Measurements from ENCODE around the gene CEP95. TPM values are rescaled to one million over a fixed set of nuclear protein-coding genes. Genes with fewer than 3 reads are reported as not detected.

The CEP95 gene
- total and polyA plus RNA-seq, 10 of the 15 experiments (the other 5 are each of a cell fraction or from before 2014, with no cell fraction given) = 17.7 to 54.9 (median 29.6) TPM

DNA sequence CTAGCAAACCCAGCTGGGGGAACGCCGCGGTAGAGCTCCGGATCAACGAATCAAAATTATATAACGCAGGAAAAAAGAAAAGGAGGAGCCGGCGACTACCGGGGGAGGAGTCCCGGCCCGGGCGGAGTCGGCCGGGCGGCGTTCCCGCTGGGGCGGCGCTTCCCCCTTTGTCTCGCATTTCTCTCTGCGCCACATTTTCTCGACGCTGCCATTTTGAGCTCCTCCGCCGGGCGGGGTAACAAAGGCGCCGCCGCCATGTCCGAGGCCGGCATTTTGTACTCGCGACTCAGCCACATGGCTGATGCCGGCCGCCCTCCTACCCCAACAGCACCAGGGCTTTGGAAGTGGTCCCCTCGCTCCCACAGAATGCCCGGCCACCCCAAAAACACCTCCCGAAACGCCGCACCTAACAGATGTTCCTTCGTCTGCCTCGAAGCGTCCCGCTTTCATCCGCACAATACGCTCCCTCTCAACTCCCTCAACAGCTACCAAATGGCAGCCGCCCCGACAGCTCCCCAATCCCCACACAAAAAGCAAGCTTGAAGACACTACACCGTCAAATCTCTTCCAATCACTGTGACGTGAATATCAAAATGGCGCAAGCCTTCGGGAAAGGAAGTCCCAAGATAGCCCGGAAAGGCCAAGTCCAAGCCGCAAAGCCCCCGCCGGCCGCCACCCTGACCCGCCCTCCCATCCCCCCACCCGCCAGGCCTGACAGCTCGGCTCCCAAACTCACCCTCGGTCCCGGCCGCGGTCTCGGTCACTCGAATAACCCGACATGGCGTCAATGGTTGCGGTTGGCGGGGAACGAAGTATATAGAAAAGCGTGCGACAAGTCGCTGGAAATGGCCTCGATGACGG is 1.2 kb upstream of the CEP95 start:
- no TSS peak for BruUV-seq (replicated peaks)
- under 1% methylated on average over 56 of the region's 76 CpGs for WGBS (ENCODE audit: insufficient coverage, insufficient replicate concordance, low lambda C conversion rate, missing lambda C conversion rate)
- TF ChIP-seq TCF7 (IDR thresholded peaks at IDR 0.05; ENCODE audit: borderline replicate concordance) (no peak), MTA3 (IDR thresholded peaks at IDR 0.05; ENCODE audit: borderline replicate concordance, low read length) (no peak; the same call in 1 of the 2 replicates), NFIC (IDR thresholded peaks at IDR 0.05; ENCODE audit: low read depth, low read length) (no peak), STAT1 (conservative IDR thresholded peaks at IDR 0.05) (0 out of 2 replicates have a peak, but pooled peaks have one; percentile 29), HDGF (IDR thresholded peaks at IDR 0.05) (peak; percentile 70), ZNF622 (IDR thresholded peaks at IDR 0.05) (no peak), RFX5 (IDR thresholded peaks at IDR 0.05; ENCODE audit: low read depth, low read length) (no peak), NFYB (IDR thresholded peaks at IDR 0.05; ENCODE audit: insufficient read depth, low read depth, low read length) (no peak), ZNF384 (IDR thresholded peaks at IDR 0.05; ENCODE audit: borderline replicate concordance, low read depth, low read length) (no peak), BACH1 (IDR thresholded peaks at IDR 0.05; ENCODE audit: borderline replicate concordance) (peak; percentile 83; the same call in 1 of the 2 replicates), RBBP5 (conservative IDR thresholded peaks at IDR 0.05) (no peak), RAD21 (IDR thresholded peaks at IDR 0.05; ENCODE audit: insufficient read depth, low read depth, low read length) (no peak), MXI1 (IDR thresholded peaks at IDR 0.05; ENCODE audit: low read depth, low read length) (peak; percentile 86), CHD2 (IDR thresholded peaks at IDR 0.05; ENCODE audit: borderline replicate concordance, low read depth, low read length) (no peak), HCFC1 (IDR thresholded peaks at IDR 0.05; ENCODE audit: low read length) (no peak)
- TF ChIP-seq, protein P1, sequence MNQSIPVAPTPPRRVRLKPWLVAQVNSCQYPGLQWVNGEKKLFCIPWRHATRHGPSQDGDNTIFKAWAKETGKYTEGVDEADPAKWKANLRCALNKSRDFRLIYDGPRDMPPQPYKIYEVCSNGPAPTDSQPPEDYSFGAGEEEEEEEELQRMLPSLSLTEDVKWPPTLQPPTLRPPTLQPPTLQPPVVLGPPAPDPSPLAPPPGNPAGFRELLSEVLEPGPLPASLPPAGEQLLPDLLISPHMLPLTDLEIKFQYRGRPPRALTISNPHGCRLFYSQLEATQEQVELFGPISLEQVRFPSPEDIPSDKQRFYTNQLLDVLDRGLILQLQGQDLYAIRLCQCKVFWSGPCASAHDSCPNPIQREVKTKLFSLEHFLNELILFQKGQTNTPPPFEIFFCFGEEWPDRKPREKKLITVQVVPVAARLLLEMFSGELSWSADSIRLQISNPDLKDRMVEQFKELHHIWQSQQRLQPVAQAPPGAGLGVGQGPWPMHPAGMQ (IDR thresholded peaks at IDR 0.05; ENCODE audit: borderline replicate concordance) = no peak
- TF ChIP-seq, protein P2, sequence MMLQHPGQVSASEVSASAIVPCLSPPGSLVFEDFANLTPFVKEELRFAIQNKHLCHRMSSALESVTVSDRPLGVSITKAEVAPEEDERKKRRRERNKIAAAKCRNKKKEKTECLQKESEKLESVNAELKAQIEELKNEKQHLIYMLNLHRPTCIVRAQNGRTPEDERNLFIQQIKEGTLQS (IDR thresholded peaks at IDR 0.05; ENCODE audit: borderline replicate concordance, extremely low read depth, low read depth, low read length) = no peak
- TF ChIP-seq, protein P3, sequence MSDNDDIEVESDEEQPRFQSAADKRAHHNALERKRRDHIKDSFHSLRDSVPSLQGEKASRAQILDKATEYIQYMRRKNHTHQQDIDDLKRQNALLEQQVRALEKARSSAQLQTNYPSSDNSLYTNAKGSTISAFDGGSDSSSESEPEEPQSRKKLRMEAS (IDR thresholded peaks at IDR 0.05; ENCODE audit: low read depth, low read length) = peak; percentile 57; the same call in 1 of the 2 replicates
- TF ChIP-seq, protein P4, sequence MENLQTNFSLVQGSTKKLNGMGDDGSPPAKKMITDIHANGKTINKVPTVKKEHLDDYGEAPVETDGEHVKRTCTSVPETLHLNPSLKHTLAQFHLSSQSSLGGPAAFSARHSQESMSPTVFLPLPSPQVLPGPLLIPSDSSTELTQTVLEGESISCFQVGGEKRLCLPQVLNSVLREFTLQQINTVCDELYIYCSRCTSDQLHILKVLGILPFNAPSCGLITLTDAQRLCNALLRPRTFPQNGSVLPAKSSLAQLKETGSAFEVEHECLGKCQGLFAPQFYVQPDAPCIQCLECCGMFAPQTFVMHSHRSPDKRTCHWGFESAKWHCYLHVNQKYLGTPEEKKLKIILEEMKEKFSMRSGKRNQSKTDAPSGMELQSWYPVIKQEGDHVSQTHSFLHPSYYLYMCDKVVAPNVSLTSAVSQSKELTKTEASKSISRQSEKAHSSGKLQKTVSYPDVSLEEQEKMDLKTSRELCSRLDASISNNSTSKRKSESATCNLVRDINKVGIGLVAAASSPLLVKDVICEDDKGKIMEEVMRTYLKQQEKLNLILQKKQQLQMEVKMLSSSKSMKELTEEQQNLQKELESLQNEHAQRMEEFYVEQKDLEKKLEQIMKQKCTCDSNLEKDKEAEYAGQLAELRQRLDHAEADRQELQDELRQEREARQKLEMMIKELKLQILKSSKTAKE (IDR thresholded peaks at IDR 0.05; ENCODE audit: low read depth, poor library complexity, severe bottlenecking) = no peak

More for the DNA sequence above, 1.2 kb upstream of the CEP95 start:
- DNase-seq (ENCODE audit: low read depth, low spot score) (no peak), ATAC-seq (peak; percentile 66), FAIRE-seq (no peak)
- ChIA-PET CTCF (interaction anchor here (0.8 to 17.7 kb wide), 8 partner anchors 7 to 128 kb away, joined by 3 to 350 read pairs (median 4); partner anchors contain the start of gene POLG2), SMC1A (ENCODE audit: uncharacterized antibody, unreplicated experiment) (interaction anchor here (0.9 to 2.9 kb wide), 11 partner anchors 8 to 187 kb away, joined by 3 to 25 read pairs (median 4); partner anchors contain the start of gene POLG2), POLR2A (interaction anchor here (0.7 to 3.0 kb wide), 15 partner anchors 9 to 1497 kb away, joined by 3 to 64 read pairs (median 4); partner anchors contain the start of genes MAP3K3 and POLG2), RAD21 (ENCODE audit: unreplicated experiment) (interaction anchor here (1.0 to 2.6 kb wide), 10 partner anchors 9 to 143 kb away, joined by 3 to 11 read pairs (median 4); partner anchors contain the start of gene POLG2)
- Histone ChIP-seq H4K20me1 (ENCODE audit: control insufficient read depth, insufficient read depth) (peaks cover 10% of the 10 kb centered on the region), H3K27ac (ENCODE audit: control insufficient read depth, insufficient read depth) (peak overlapping the region; percentile 100), H3K9me3 (replicated peaks; ENCODE audit: control insufficient read depth, insufficient read depth, low read length) (no peaks in the 10 kb centered on the region), H3K4me3 (peak overlapping the region; percentile 100), H3K4me1 (ENCODE audit: control insufficient read depth, insufficient read depth, low read length) (peaks cover 7% of the 10 kb centered on the region; the same call in 1 of the 2 replicates), H2AFZ (ENCODE audit: control insufficient read depth, low read depth, low read length) (no peak overlapping the region), H3K9ac (ENCODE audit: control insufficient read depth, insufficient read depth, low read length) (peak overlapping the region; percentile 100), H3K4me2 (ENCODE audit: control insufficient read depth, insufficient read depth) (peak overlapping the region; percentile 66), H3K36me3 (ENCODE audit: control insufficient read depth in 2 of 2, insufficient read depth in 2 of 2, low read length in 1 of 2) (peaks cover 10 to 41% of the 10 kb centered on the region in 2 experiments), H3K27me3 (replicated peaks in 1 of 2; ENCODE audit: control insufficient read depth in 2 of 2, insufficient read depth in 2 of 2, low read length in 1 of 2) (no peaks in the 10 kb centered on the region), H3K79me2 (ENCODE audit: control insufficient read depth, insufficient read depth, low read length) (peaks cover 82% of the 10 kb centered on the region)
- in situ Hi-C loops (cut with MboI) (loop anchor here (10.0 kb wide), 2 partner anchors 139 to 661 kb away; partner anchors contain the start of gene SMARCD2), intact Hi-C loops (cut with micrococcal nuclease; ENCODE audit: unreplicated experiment) (loop anchor here (1.0 to 2.0 kb wide), 2 partner anchors 8 to 143 kb away; partner anchors contain the start of gene POLG2)

Data from GM12878 (cell line).